ENCODE data around the gene SLC39A8.
"Not testable (repeated sequence)": the region's sequence is repeated elsewhere in the genome, so short reads cannot be mapped to it uniquely, and the experiment has no call there.

Gene SLC39A8

DNA sequence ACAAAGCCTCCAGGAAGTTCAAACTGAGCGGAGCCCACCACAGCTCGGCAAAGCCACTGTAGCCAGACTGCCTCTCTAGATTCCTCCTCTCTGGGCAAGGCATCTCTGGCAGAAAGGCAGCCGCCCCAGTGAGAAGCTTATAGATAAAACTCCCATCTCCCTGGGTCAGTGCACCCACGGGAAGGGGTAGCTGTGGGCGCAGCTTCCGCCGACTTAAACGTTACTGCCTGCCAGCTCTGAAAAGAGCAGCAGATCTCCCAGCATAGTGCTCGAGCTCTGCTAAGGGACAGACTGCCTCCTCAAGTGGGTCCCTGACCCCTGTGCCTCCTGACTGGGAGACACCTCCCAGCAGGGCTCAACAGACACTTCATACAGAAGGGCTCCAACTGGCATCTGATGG is 72.0 kb downstream of the SLC39A8 start:
- not testable (repeated sequence) for DNase-seq (ENCODE audit: low spot score in 2 of 2); H3K36me3 Mint-ChIP-seq (ENCODE audit: insufficient read depth); H3K27ac Mint-ChIP-seq (ENCODE audit: low read depth); H3K9me3 Mint-ChIP-seq; H3K4me1 Mint-ChIP-seq; ATAC-seq (replicated peaks; ENCODE audit: extremely low read depth, poor library complexity, severe bottlenecking); H3K27me3 Mint-ChIP-seq; H3K4me3 Mint-ChIP-seq

DNA sequence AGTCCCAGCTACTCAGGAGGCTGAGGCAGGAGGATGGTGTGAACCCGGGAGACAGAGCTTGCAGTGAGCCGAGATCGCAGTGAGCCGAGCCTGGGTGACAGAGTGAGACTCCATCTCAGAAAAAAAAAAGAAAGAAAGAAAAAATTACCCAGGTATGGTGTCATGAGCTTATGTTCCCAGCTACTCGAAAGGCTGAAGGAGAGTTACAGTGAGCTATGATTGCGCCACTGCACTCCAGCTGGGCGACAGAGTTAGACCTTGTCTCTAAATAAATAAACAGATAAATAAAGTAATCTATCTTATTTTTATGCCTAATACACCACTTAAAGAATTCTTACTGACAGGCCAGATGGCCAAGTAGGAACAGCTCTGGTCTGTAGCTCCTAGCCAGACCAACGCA is 73.0 kb downstream of the SLC39A8 start:
- Mint-ChIP-seq H3K27ac (ENCODE audit: low read depth) (no peak overlapping the region), H3K4me3 (no peak overlapping the region), H3K9me3 (no peaks in the 10 kb centered on the region), H3K4me1 (peaks cover 7% of the 10 kb centered on the region), H3K27me3 (no peaks in the 10 kb centered on the region), H3K36me3 (ENCODE audit: insufficient read depth) (peaks cover 2% of the 10 kb centered on the region)
- ATAC-seq (replicated peaks; ENCODE audit: extremely low read depth, poor library complexity, severe bottlenecking), result no peak
- no peak for DNase-seq (ENCODE audit: low spot score in 2 of 2)

DNA sequence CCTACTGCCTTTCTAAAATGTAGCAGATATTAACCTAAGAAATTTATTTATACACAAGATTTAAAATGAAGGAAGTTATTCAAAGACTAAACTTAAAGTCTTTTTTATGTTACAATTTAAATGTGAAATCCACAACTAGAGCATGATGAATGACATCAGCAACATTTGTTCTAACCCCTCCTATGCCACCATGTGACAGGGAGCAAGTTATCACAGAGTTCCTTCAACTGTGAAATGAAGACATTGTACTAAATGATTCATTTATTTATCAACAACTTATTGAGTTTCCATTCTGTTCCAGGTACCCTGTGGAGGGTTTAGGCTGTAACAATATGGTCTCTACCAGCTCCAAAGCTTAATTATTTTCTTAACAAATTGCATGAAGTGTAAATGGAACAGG is 76.9 kb downstream of the SLC39A8 start:
- Mint-ChIP-seq H3K4me1 (no peaks in the 10 kb centered on the region), H3K4me3 (no peak overlapping the region), H3K27me3 (no peaks in the 10 kb centered on the region), H3K36me3 (ENCODE audit: insufficient read depth) (peaks cover 1% of the 10 kb centered on the region), H3K27ac (ENCODE audit: low read depth) (no peak overlapping the region), H3K9me3 (no peaks in the 10 kb centered on the region)
- DNase-seq (ENCODE audit: low spot score in 2 of 2) (no peak), ATAC-seq (replicated peaks; ENCODE audit: extremely low read depth, poor library complexity, severe bottlenecking) (no peak)

DNA sequence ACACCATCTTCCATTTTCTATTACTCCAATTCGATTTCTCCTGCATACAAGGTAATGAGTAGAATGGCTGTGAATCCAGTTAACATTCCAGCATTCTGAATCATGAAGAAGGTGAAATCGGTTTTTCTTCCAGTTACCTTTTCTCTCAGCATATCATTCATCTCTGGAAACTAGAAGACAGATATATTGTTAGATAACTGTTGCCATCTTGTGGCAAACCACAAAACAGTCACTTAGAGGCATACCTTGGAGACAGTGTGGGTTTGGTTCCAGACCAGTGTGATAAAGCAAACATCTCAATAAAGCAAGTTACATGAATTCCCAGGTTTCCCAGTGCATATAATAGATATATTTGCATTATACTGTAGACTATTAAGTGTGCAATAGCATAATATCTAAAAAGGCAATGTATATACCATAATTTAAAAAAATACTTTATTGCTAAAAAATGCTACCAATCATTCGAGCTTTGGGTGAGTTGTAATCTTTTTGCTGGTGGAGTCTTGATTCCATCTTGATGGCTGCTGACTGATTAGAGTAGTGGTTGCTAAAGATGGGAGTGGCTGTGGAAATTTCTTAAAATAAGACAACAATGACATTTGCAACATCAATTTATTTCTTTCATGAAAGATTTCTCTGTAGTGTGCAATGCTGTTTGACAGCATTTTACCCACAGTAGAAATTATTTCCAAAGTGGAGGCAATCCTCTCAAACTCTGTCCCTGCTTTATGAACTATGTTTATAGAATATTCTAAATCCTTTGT is 82.1 kb downstream of the SLC39A8 start:
- H3K27ac Mint-ChIP-seq (ENCODE audit: low read depth), result no peak overlapping the region
- no peaks in the 10 kb centered on the region for H3K9me3 Mint-ChIP-seq
- no peak for DNase-seq (ENCODE audit: low spot score in 2 of 2)
- peaks cover 5% of the 10 kb centered on the region for H3K4me1 Mint-ChIP-seq
- H3K4me3 Mint-ChIP-seq, result no peak overlapping the region
- ATAC-seq (replicated peaks; ENCODE audit: extremely low read depth, poor library complexity, severe bottlenecking), result no peak
- H3K27me3 Mint-ChIP-seq, result no peaks in the 10 kb centered on the region
- H3K36me3 Mint-ChIP-seq (ENCODE audit: insufficient read depth), result peaks cover 1% of the 10 kb centered on the region

DNA sequence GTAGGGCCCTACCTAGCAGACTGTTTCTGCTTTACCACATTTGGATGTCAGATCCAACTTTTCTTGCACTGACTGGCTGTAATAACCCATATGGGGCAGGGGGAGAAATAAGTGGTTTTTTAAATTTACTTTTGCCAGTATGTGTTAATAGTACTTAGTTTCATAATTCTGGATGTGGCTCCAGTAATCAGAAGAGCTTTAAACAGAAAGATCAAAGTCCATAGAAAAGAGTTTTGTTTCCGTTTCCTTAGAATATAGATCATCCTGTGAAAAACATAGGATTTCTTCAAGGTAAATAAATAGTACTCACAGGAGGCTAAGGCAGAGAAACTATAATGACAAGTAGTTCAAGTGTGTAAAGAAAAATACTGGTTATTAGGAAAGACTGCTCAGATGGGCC is 85.6 kb downstream of the SLC39A8 start:
- Mint-ChIP-seq H3K27ac (ENCODE audit: low read depth) (no peak overlapping the region), H3K27me3 (no peaks in the 10 kb centered on the region), H3K36me3 (ENCODE audit: insufficient read depth) (no peaks in the 10 kb centered on the region), H3K9me3 (no peaks in the 10 kb centered on the region), H3K4me1 (peaks cover 5% of the 10 kb centered on the region), H3K4me3 (no peak overlapping the region)
- ATAC-seq (replicated peaks; ENCODE audit: extremely low read depth, poor library complexity, severe bottlenecking) (no peak), DNase-seq (ENCODE audit: low spot score in 2 of 2) (no peak)

DNA sequence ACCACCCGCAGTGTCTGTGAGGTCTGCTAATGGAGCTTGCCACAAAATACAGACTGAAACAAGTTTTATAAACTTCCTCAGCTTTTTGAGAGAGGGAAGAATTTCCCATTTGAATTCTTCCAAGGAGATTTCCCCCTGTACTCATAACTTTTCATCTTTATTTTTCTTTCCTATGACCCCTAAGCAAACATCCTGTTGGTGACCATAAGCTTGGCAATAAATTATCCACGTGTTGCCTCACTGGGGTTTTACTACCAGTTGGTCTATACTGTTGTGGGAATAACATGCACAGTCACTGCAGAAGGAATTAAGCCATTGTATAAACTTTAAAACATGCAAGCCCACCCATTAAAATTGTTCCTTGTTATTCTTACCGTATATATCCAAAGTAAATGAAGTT is 86.2 kb downstream of the SLC39A8 start:
- Mint-ChIP-seq H3K9me3 (no peaks in the 10 kb centered on the region), H3K27me3 (no peaks in the 10 kb centered on the region), H3K4me3 (no peak overlapping the region), H3K36me3 (ENCODE audit: insufficient read depth) (no peaks in the 10 kb centered on the region), H3K27ac (ENCODE audit: low read depth) (no peak overlapping the region), H3K4me1 (peaks cover 5% of the 10 kb centered on the region)
- DNase-seq (ENCODE audit: low spot score in 2 of 2) (no peak), ATAC-seq (replicated peaks; ENCODE audit: extremely low read depth, poor library complexity, severe bottlenecking) (no peak)

DNA sequence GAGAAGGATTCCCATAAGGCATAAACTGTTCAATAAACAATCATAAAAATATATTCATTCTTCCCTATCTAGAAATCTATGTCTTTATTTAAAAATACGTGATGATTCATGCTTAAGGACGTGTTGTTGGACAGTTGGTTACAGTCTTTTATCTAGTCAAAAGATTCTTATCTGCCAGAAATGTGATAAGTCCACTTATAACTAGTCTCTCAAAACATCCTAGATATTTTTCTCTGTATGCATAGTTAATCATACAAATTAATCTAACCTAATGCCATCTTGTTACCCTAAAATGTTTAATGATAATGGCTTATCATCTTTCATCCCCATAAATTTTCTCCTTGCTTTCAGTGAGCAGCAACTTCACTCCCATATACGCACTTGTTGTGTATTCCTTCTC is 89.0 kb downstream of the SLC39A8 start:
- Mint-ChIP-seq H3K9me3 (no peaks in the 10 kb centered on the region), H3K36me3 (ENCODE audit: insufficient read depth) (no peaks in the 10 kb centered on the region), H3K27ac (ENCODE audit: low read depth) (no peak overlapping the region), H3K27me3 (no peaks in the 10 kb centered on the region), H3K4me3 (no peak overlapping the region), H3K4me1 (no peaks in the 10 kb centered on the region)
- ATAC-seq (replicated peaks; ENCODE audit: extremely low read depth, poor library complexity, severe bottlenecking), result no peak
- DNase-seq (ENCODE audit: low spot score in 2 of 2), result no peak

DNA sequence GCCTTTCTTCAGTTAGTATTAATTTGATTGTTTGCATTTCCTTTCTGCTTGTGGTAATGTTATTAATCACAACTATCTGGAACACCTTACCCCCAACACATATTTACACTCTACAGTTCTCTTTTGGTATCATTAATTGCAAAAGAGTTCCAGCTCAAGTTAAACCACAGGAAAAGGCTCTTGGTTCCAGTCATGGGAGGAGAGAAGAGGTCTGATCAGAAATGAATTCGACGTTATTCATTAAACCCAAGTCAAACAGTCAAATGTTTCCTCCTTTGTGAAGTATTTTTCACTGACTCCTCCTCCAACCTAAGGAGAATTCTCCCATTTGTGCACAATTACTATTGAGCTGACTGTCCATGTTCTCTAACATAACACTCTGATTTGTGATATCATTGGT is 91.4 kb downstream of the SLC39A8 start:
- no peak overlapping the region for H3K27ac Mint-ChIP-seq (ENCODE audit: low read depth)
- H3K4me1 Mint-ChIP-seq, result no peaks in the 10 kb centered on the region
- no peak overlapping the region for H3K4me3 Mint-ChIP-seq
- ATAC-seq (replicated peaks; ENCODE audit: extremely low read depth, poor library complexity, severe bottlenecking) (no peak), DNase-seq (ENCODE audit: low spot score in 2 of 2) (no peak)
- no peaks in the 10 kb centered on the region for H3K36me3 Mint-ChIP-seq (ENCODE audit: insufficient read depth)
- H3K27me3 Mint-ChIP-seq, result no peaks in the 10 kb centered on the region
- H3K9me3 Mint-ChIP-seq, result no peaks in the 10 kb centered on the region

DNA sequence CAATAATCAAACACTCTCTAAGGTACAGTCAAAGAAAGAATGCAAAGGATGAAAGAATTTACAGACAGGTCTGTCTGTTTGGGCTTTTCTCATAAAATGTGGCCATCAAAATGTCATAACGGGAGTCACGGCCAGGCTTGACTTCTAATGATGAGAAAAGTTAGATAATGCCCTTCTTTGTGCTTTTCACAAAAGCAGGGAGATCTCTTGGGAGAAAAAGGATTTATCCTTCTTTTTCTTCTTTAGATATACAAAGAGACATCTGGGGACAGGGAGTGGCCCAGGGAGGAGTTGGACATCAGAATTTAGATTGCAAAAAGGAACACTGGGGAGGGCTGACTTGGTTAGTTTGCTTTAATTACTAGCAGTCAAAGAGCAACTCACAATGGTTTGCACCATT is 93.1 kb downstream of the SLC39A8 start:
- no peak for DNase-seq (ENCODE audit: low spot score in 2 of 2)
- no peaks in the 10 kb centered on the region for H3K36me3 Mint-ChIP-seq (ENCODE audit: insufficient read depth)
- no peaks in the 10 kb centered on the region for H3K9me3 Mint-ChIP-seq
- no peaks in the 10 kb centered on the region for H3K4me1 Mint-ChIP-seq
- H3K27me3 Mint-ChIP-seq, result no peaks in the 10 kb centered on the region
- H3K27ac Mint-ChIP-seq (ENCODE audit: low read depth), result no peak overlapping the region
- ATAC-seq (replicated peaks; ENCODE audit: extremely low read depth, poor library complexity, severe bottlenecking), result no peak
- H3K4me3 Mint-ChIP-seq, result no peak overlapping the region

DNA sequence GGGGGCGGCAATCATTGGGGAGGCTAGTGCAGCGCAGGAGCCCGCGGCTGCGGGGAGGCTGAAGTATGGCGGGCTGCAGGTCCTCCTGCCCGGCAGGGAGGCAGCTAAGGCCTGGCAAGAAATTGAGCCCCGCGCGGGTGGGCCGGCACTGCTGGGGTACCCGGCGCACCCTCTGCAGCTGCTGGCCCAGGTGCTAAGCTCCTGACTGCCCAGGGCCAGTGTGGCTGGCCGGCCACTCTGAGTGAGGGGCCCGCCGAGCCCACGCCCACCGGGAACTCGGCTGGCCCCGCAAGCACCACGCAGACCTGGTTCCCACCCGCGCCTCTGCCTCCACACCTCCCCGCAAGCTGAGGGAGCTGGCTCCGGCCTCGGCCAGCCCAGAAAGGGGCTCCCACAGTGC is 94.9 kb downstream of the SLC39A8 start:
- no peak overlapping the region for H3K4me3 Mint-ChIP-seq
- no peaks in the 10 kb centered on the region for H3K27me3 Mint-ChIP-seq
- H3K36me3 Mint-ChIP-seq (ENCODE audit: insufficient read depth), result no peaks in the 10 kb centered on the region
- ATAC-seq (replicated peaks; ENCODE audit: extremely low read depth, poor library complexity, severe bottlenecking), result no peak
- H3K9me3 Mint-ChIP-seq, result no peaks in the 10 kb centered on the region
- DNase-seq (ENCODE audit: low spot score in 2 of 2), result no peak
- H3K4me1 Mint-ChIP-seq, result no peaks in the 10 kb centered on the region
- no peak overlapping the region for H3K27ac Mint-ChIP-seq (ENCODE audit: low read depth)

DNA sequence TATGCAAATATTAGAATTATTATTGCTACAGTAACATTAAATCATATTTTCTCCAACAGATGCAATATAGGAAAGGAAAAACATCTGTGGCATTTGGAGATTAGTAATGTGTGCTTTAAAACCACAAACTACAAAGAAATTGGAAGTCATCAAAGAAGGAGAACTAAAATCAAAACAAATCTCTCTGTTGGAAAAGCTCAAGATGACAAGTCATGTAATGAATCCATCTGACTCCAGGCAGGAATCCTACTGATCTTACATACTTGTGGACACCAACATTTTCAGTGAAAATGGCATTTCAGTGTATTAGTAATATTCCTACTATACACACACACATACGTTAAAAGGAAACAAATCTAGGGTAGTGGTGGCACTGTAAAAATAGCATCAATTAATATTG is 98.2 kb downstream of the SLC39A8 start:
- no peak for DNase-seq (ENCODE audit: low spot score in 2 of 2)
- Mint-ChIP-seq H3K27me3 (peaks cover 24% of the 10 kb centered on the region), H3K9me3 (no peaks in the 10 kb centered on the region), H3K27ac (ENCODE audit: low read depth) (no peak overlapping the region), H3K36me3 (ENCODE audit: insufficient read depth) (peaks cover 2% of the 10 kb centered on the region), H3K4me3 (no peak overlapping the region), H3K4me1 (no peaks in the 10 kb centered on the region)
- no peak for ATAC-seq (replicated peaks; ENCODE audit: extremely low read depth, poor library complexity, severe bottlenecking)

DNA sequence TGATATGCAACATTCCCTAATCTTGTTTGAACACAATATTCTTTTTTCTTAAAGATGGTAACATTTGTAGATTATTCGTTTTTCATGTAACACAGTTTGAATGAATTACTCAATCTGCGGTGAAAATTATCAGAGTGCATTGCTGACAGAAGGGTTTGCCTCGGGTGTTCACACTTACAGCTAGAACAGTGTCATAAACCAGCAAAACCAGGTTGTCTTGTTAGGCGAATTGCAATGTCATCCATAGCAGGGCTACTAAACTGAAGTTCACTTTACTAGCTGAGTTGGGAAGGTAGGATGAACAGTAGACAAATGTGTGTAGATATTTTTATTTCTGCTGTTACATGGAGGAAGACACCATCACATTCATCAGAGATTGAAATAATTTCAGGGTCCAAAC is 98.9 kb downstream of the SLC39A8 start:
- no peaks in the 10 kb centered on the region for H3K9me3 Mint-ChIP-seq
- ATAC-seq (replicated peaks; ENCODE audit: extremely low read depth, poor library complexity, severe bottlenecking) (no peak), DNase-seq (ENCODE audit: low spot score in 2 of 2) (no peak)
- no peaks in the 10 kb centered on the region for H3K4me1 Mint-ChIP-seq
- no peak overlapping the region for H3K27ac Mint-ChIP-seq (ENCODE audit: low read depth)
- no peak overlapping the region for H3K4me3 Mint-ChIP-seq
- H3K36me3 Mint-ChIP-seq (ENCODE audit: insufficient read depth), result peaks cover 2% of the 10 kb centered on the region
- peaks cover 24% of the 10 kb centered on the region for H3K27me3 Mint-ChIP-seq

DNA sequence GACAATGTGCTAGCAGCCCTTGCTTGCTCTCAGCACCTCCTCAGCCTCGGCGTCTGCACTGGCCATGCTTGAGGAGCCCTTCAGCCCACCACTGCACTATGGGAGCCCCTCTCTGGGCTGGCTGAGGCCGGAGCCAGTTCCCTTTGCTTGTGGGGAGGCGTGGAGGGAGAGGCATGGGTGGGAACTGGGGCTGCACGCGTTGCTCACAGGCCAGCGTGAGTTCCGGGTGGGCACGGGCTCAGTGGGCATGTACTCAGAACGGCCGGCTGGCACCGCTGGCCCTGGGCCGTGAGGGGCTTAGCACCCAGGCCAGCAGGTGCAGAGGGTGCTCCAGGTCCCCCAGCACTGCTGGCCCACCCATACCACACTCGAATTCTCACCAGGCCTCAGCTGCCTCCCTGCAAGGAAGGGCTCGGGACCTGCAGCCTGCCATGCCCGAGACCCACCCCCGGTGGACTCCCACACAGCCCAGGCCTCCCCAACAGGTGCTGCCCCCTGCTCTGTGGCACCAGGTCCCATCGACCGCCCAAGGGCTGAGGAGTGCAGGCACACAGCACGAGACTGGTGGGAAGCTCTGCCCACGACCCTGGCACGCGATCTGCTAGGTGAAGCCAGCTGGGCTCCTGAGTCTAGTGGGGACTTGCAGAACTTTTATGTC is 100.3 kb downstream of the SLC39A8 start:
- DNase-seq (ENCODE audit: low spot score in 2 of 2), result no peak
- Mint-ChIP-seq H3K27ac (ENCODE audit: low read depth) (no peak overlapping the region), H3K4me1 (no peaks in the 10 kb centered on the region), H3K9me3 (no peaks in the 10 kb centered on the region), H3K27me3 (peaks cover 24% of the 10 kb centered on the region), H3K4me3 (no peak overlapping the region), H3K36me3 (ENCODE audit: insufficient read depth) (peaks cover 2% of the 10 kb centered on the region)
- ATAC-seq (replicated peaks; ENCODE audit: extremely low read depth, poor library complexity, severe bottlenecking), result no peak

Data from central memory CD8-positive, alpha-beta T cell (primary cell).